GM23338 (cell line): Measurements from ENCODE around the gene MESD. TPM values are rescaled to one million over a fixed set of nuclear protein-coding genes. Genes with fewer than 3 reads are reported as not detected.
A peak's percentile ranks its signal among the peaks of the same experiment; 100 is the strongest.

Source experiments
- ATAC-seq: fragments of 200-7000 bp; cut with Tn5 transposase; 3 replicates; pipeline ENCODE4 v1.9.1; 2020
- DNase-seq: peaks from one replicate; pipeline ENCODE4 v3.0.0-alpha.2; 2015; ENCODE audit warnings: low spot score
- H2AFZ ChIP-seq: fragments of 200-600 bp; sonication (generic); 2 replicates; pipeline ENCODE4 v1.8.0; 2016; ENCODE audit warnings: antibody characterized with exemption, mild to moderate bottlenecking, moderate library complexity
- H3F3A ChIP-seq: fragments of 200-600 bp; sonication (generic); replicated peaks from 2 replicates; pipeline ENCODE4 v1.8.0; 2017; ENCODE audit warnings: antibody characterized with exemption, mixed run types, low read depth
- H3K27ac ChIP-seq: fragments of 200-600 bp; sonication (generic); 2 replicates; pipeline ENCODE4 v1.6.1; 2016; ENCODE audit warnings: low read depth
- H3K27me3 ChIP-seq: fragments of 200-600 bp; sonication (generic); 2 replicates; pipeline ENCODE4 v1.8.0; 2016; ENCODE audit warnings: mild to moderate bottlenecking, mixed run types, moderate library complexity; ENCODE audit not compliant: insufficient read depth
- H3K36me3 ChIP-seq: fragments of 200-600 bp; sonication (generic); 2 replicates; pipeline ENCODE4 v1.8.0; 2016; ENCODE audit warnings: mild to moderate bottlenecking; ENCODE audit not compliant: insufficient read depth
- H3K4me1 ChIP-seq: fragments of 200-600 bp; sonication (generic); 2 replicates; pipeline ENCODE4 v1.8.0; 2016; ENCODE audit warnings: mild to moderate bottlenecking, moderate library complexity; ENCODE audit not compliant: insufficient read depth
- H3K4me2 ChIP-seq: fragments of 200-600 bp; sonication (generic); 2 replicates; pipeline ENCODE4 v1.7.1; 2017; ENCODE audit warnings: mixed run types
- H3K4me3 ChIP-seq: fragments of 200-600 bp; sonication (generic); 2 replicates; pipeline ENCODE4 v1.6.1; 2016; ENCODE audit warnings: mixed run types
- H3K79me2 ChIP-seq: fragments of 200-600 bp; sonication (generic); replicated peaks from 2 replicates; pipeline ENCODE4 v1.8.0; 2017; ENCODE audit warnings: mild to moderate bottlenecking; ENCODE audit not compliant: insufficient read depth
- H3K9me2 ChIP-seq: fragments of 200-600 bp; sonication (generic); 2 replicates; pipeline ENCODE4 v1.8.0; 2017; ENCODE audit not compliant: insufficient read depth
- H4K20me1 ChIP-seq: fragments of 200-600 bp; sonication (generic); replicated peaks from 2 replicates; pipeline ENCODE4 v1.8.0; 2017; ENCODE audit warnings: mild to moderate bottlenecking; ENCODE audit not compliant: insufficient read depth
- H3K27ac Mint-ChIP-seq: 2 replicates; pipeline ENCODE4 v1.8.0; 2020; ENCODE audit warnings: inconsistent platforms, mild to moderate bottlenecking, moderate library complexity, mixed read lengths
- H3K27me3 Mint-ChIP-seq: 3 replicates; pipeline ENCODE4 v1.8.0; 2022; ENCODE audit warnings: low read depth, mild to moderate bottlenecking, moderate library complexity, mixed read lengths, inconsistent platforms; ENCODE audit not compliant: insufficient read depth, poor library complexity
- H3K36me3 Mint-ChIP-seq: 3 replicates; pipeline ENCODE4 v1.8.0; 2021; ENCODE audit warnings: low read depth, mild to moderate bottlenecking, inconsistent platforms, moderate library complexity, mixed read lengths
- H3K4me1 Mint-ChIP-seq: 3 replicates; pipeline ENCODE4 v1.8.0; 2020; ENCODE audit warnings: mild to moderate bottlenecking, inconsistent platforms, mixed read lengths
- H3K4me3 Mint-ChIP-seq: 3 replicates; pipeline ENCODE4 v1.8.0; 2021; ENCODE audit warnings: moderate library complexity, mild to moderate bottlenecking, inconsistent platforms, mixed read lengths
- H3K9me3 Mint-ChIP-seq: 3 replicates; pipeline ENCODE4 v1.8.0; 2020; ENCODE audit warnings: moderate library complexity, mild to moderate bottlenecking, inconsistent platforms, mixed read lengths
- CREB1 ChIP-seq: fragments of 250-450 bp; sonication (Bioruptor Pico); IDR thresholded peaks from 2 replicates; pipeline ENCODE4 v1.5.0; 2020; ENCODE audit warnings: low read depth, mild to moderate bottlenecking, moderate library complexity
- EZH2 ChIP-seq: fragments of 200-600 bp; sonication (generic); IDR thresholded peaks from one replicate; pipeline ENCODE4 v1.8.0; 2017; ENCODE audit warnings: antibody characterized with exemption, mild to moderate bottlenecking, low read depth; ENCODE audit not compliant: unreplicated experiment
- EZH2phosphoT487 ChIP-seq: fragments of 200-600 bp; sonication (generic); IDR thresholded peaks from one replicate; pipeline ENCODE4 v1.8.1; 2018; ENCODE audit warnings: antibody characterized with exemption; ENCODE audit not compliant: unreplicated experiment
- JUNB ChIP-seq: IDR thresholded peaks from one replicate; pipeline ENCODE4 v1.6.1; 2016; ENCODE audit warnings: antibody characterized with exemption; ENCODE audit not compliant: unreplicated experiment
- NANOG ChIP-seq: IDR thresholded peaks from 2 replicates; pipeline ENCODE4 v1.6.1; 2016; ENCODE audit warnings: antibody characterized with exemption, borderline replicate concordance
- POLR2AphosphoS5 ChIP-seq: IDR thresholded peaks from 2 replicates; pipeline ENCODE4 v1.6.1; 2016; ENCODE audit warnings: antibody characterized with exemption, low read depth
- STAT1 ChIP-seq: IDR thresholded peaks from one replicate; pipeline ENCODE4 v1.6.1; 2016; ENCODE audit warnings: antibody characterized with exemption; ENCODE audit not compliant: unreplicated experiment
- ZNF114 ChIP-seq: fragments of 250-450 bp; sonication (Bioruptor Pico); IDR thresholded peaks from 2 replicates; pipeline ENCODE4 v1.5.0; 2020; ENCODE audit warnings: mild to moderate bottlenecking, moderate library complexity
- ZNF331 ChIP-seq: fragments of 250-450 bp; sonication (Bioruptor Pico); IDR thresholded peaks from 2 replicates; pipeline ENCODE4 v1.5.0; 2020; ENCODE audit warnings: low read depth, mild to moderate bottlenecking, moderate library complexity
- polyA plus RNA-seq: library from polyadenylated mRNA; unstranded; fragments of >200 nt; fragmentation: Nextera tagmentation; extraction: Ambion mirVana; gene quantifications from 2 replicates; pipeline ENCODE4 v1.2.1, GENCODE V29; 2016
- total RNA-seq: library from RNA; depleted of rRNA; stranded (reverse); fragments of >200 nt; shearing (Covaris generic); gene quantifications from 2 replicates; pipeline ENCODE4 v1.2.3, GENCODE V29; 2014
- TF ChIP-seq, protein P1 (sequence below): IDR thresholded peaks from 2 replicates; pipeline ENCODE4 v1.6.1; 2016; ENCODE audit warnings: antibody characterized with exemption
- TF ChIP-seq, protein P2 (sequence below): fragments of 250-450 bp; sonication (Bioruptor Pico); IDR thresholded peaks from 2 replicates; pipeline ENCODE4 v1.5.0; 2020; ENCODE audit warnings: mild to moderate bottlenecking, moderate library complexity
- TF ChIP-seq, protein P3 (sequence below), 2 experiments: fragments of 200-600 bp in 1 of 2; sonication (generic) in 1 of 2; conservative IDR thresholded peaks; 2 replicates each; pipeline versions ENCODE4 v1.5.1 to v1.6.1; 2016 to 2017; ENCODE audit warnings: antibody characterized with exemption in 2 of 2, low read depth in 2 of 2, mild to moderate bottlenecking in 2 of 2, moderate library complexity in 1 of 2
- TF ChIP-seq, protein P4 (sequence below): IDR thresholded peaks from one replicate; pipeline ENCODE4 v1.6.1; 2018; ENCODE audit warnings: antibody characterized with exemption; ENCODE audit not compliant: unreplicated experiment

The MESD gene
- total and polyA plus RNA-seq, 2 experiments from 2014 or later = 25.6 to 52.7 TPM

DNA sequence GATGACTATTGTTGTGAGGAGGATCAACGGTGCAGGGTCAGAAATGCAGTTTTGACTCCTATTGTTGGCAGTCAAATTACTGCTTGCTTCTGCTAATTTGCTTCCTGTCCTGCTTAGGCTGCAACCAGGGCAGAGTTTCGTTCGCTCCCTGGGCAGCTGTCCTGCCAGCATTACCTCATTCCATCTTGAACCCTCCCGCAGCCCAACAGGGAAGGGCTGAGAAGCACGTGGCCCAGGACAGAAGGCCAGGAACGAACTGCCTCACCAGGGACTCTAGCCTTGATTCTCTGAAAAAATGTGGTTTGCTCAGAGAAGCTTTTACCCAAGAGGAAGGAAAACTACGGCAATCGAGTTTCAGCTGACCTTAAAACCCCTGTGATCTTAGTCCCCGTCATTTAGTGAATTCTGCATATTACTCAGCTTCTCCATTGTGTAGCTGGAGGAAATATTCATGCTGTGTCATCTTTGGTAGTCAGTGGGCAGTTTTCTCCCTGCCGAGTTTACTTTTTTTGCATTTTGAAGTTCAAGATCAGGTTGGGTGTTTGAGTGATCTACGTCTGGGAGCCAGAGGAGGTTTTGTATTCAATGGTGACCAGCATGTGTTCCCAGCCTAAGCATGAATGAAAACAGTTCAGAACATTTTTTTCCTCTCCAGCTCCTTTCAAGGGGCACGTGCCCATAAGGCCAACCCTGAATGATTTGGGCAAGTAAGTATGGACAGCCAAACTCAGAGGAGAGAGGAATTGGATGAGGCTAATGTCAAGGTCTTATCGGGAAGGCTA is 34.1 kb upstream of the MESD start:
- Histone ChIP-seq H3K4me2 (0 out of 2 replicates have a peak overlapping the region, but pooled peaks have one; percentile 12), H2AFZ (peak overlapping the region; percentile 93), H3F3A (no peaks in the 10 kb centered on the region), H3K4me3 (no peak overlapping the region), H3K79me2 (no peaks in the 10 kb centered on the region), H3K27ac (no peak overlapping the region), H3K36me3 (no peaks in the 10 kb centered on the region), H3K27me3 (no peaks in the 10 kb centered on the region), H3K4me1 (peaks cover 9% of the 10 kb centered on the region), H4K20me1 (no peaks in the 10 kb centered on the region), H3K9me2 (no peaks in the 10 kb centered on the region)
- Mint-ChIP-seq H3K27ac (peak overlapping the region; percentile 13; the same call in 1 of the 2 replicates), H3K4me3 (no peak overlapping the region), H3K9me3 (no peaks in the 10 kb centered on the region), H3K4me1 (peaks cover 22% of the 10 kb centered on the region), H3K36me3 (no peaks in the 10 kb centered on the region), H3K27me3 (peaks cover 5% of the 10 kb centered on the region)
- TF ChIP-seq, protein P1, sequence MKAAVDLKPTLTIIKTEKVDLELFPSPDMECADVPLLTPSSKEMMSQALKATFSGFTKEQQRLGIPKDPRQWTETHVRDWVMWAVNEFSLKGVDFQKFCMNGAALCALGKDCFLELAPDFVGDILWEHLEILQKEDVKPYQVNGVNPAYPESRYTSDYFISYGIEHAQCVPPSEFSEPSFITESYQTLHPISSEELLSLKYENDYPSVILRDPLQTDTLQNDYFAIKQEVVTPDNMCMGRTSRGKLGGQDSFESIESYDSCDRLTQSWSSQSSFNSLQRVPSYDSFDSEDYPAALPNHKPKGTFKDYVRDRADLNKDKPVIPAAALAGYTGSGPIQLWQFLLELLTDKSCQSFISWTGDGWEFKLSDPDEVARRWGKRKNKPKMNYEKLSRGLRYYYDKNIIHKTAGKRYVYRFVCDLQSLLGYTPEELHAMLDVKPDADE = no peak
- TF ChIP-seq EZH2phosphoT487 (no peak), POLR2AphosphoS5 (no peak), CREB1 (CRISPR knock-in tag) (no peak), ZNF114 (CRISPR knock-in tag) (no peak), NANOG (no peak), STAT1 (no peak), JUNB (no peak), ZNF331 (CRISPR knock-in tag) (no peak), EZH2 (no peak)
- TF ChIP-seq, protein P2, sequence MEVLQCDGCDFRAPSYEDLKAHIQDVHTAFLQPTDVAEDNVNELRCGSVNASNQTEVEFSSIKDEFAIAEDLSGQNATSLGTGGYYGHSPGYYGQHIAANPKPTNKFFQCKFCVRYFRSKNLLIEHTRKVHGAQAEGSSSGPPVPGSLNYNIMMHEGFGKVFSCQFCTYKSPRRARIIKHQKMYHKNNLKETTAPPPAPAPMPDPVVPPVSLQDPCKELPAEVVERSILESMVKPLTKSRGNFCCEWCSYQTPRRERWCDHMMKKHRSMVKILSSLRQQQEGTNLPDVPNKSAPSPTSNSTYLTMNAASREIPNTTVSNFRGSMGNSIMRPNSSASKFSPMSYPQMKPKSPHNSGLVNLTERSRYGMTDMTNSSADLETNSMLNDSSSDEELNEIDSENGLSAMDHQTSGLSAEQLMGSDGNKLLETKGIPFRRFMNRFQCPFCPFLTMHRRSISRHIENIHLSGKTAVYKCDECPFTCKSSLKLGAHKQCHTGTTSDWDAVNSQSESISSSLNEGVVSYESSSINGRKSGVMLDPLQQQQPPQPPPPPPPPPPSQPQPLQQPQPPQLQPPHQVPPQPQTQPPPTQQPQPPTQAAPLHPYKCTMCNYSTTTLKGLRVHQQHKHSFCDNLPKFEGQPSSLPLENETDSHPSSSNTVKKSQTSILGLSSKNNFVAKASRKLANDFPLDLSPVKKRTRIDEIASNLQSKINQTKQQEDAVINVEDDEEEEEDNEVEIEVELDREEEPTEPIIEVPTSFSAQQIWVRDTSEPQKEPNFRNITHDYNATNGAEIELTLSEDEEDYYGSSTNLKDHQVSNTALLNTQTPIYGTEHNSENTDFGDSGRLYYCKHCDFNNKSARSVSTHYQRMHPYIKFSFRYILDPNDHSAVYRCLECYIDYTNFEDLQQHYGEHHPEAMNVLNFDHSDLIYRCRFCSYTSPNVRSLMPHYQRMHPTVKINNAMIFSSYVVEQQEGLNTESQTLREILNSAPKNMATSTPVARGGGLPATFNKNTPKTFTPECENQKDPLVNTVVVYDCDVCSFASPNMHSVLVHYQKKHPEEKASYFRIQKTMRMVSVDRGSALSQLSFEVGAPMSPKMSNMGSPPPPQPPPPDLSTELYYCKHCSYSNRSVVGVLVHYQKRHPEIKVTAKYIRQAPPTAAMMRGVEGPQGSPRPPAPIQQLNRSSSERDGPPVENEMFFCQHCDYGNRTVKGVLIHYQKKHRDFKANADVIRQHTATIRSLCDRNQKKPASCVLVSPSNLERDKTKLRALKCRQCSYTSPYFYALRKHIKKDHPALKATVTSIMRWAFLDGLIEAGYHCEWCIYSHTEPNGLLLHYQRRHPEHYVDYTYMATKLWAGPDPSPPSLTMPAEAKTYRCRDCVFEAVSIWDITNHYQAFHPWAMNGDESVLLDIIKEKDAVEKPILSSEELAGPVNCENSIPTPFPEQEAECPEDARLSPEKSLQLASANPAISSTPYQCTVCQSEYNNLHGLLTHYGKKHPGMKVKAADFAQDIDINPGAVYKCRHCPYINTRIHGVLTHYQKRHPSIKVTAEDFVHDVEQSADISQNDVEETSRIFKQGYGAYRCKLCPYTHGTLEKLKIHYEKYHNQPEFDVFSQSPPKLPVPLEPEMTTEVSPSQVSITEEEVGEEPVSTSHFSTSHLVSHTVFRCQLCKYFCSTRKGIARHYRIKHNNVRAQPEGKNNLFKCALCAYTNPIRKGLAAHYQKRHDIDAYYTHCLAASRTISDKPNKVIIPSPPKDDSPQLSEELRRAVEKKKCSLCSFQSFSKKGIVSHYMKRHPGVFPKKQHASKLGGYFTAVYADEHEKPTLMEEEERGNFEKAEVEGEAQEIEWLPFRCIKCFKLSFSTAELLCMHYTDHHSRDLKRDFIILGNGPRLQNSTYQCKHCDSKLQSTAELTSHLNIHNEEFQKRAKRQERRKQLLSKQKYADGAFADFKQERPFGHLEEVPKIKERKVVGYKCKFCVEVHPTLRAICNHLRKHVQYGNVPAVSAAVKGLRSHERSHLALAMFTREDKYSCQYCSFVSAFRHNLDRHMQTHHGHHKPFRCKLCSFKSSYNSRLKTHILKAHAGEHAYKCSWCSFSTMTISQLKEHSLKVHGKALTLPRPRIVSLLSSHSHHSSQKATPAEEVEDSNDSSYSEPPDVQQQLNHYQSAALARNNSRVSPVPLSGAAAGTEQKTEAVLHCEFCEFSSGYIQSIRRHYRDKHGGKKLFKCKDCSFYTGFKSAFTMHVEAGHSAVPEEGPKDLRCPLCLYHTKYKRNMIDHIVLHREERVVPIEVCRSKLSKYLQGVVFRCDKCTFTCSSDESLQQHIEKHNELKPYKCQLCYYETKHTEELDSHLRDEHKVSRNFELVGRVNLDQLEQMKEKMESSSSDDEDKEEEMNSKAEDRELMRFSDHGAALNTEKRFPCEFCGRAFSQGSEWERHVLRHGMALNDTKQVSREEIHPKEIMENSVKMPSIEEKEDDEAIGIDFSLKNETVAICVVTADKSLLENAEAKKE (CRISPR knock-in tag) = no peak
- TF ChIP-seq, protein P3, sequence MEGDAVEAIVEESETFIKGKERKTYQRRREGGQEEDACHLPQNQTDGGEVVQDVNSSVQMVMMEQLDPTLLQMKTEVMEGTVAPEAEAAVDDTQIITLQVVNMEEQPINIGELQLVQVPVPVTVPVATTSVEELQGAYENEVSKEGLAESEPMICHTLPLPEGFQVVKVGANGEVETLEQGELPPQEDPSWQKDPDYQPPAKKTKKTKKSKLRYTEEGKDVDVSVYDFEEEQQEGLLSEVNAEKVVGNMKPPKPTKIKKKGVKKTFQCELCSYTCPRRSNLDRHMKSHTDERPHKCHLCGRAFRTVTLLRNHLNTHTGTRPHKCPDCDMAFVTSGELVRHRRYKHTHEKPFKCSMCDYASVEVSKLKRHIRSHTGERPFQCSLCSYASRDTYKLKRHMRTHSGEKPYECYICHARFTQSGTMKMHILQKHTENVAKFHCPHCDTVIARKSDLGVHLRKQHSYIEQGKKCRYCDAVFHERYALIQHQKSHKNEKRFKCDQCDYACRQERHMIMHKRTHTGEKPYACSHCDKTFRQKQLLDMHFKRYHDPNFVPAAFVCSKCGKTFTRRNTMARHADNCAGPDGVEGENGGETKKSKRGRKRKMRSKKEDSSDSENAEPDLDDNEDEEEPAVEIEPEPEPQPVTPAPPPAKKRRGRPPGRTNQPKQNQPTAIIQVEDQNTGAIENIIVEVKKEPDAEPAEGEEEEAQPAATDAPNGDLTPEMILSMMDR (conservative IDR thresholded peaks at IDR 0.05; ENCODE audit: low read depth in 2 of 2) = no peak
- TF ChIP-seq, protein P4, sequence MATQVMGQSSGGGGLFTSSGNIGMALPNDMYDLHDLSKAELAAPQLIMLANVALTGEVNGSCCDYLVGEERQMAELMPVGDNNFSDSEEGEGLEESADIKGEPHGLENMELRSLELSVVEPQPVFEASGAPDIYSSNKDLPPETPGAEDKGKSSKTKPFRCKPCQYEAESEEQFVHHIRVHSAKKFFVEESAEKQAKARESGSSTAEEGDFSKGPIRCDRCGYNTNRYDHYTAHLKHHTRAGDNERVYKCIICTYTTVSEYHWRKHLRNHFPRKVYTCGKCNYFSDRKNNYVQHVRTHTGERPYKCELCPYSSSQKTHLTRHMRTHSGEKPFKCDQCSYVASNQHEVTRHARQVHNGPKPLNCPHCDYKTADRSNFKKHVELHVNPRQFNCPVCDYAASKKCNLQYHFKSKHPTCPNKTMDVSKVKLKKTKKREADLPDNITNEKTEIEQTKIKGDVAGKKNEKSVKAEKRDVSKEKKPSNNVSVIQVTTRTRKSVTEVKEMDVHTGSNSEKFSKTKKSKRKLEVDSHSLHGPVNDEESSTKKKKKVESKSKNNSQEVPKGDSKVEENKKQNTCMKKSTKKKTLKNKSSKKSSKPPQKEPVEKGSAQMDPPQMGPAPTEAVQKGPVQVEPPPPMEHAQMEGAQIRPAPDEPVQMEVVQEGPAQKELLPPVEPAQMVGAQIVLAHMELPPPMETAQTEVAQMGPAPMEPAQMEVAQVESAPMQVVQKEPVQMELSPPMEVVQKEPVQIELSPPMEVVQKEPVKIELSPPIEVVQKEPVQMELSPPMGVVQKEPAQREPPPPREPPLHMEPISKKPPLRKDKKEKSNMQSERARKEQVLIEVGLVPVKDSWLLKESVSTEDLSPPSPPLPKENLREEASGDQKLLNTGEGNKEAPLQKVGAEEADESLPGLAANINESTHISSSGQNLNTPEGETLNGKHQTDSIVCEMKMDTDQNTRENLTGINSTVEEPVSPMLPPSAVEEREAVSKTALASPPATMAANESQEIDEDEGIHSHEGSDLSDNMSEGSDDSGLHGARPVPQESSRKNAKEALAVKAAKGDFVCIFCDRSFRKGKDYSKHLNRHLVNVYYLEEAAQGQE = no peak
- ATAC-seq (peak; percentile 47; the same call in 2 of the 3 replicates), DNase-seq (no peak)
